Measurements from ENCODE around the gene HMCN1.

GRCh38 chr1:185846672-185847444 lies 112.7 kb downstream of the HMCN1 start:
- no peak for TF ChIP-seq CTCF (conservative IDR thresholded peaks at IDR 0.05)
- no peak for TF ChIP-seq EZH2 (IDR thresholded peaks at IDR 0.05; ENCODE audit: low read depth)
